ENCODE results near the gene TSR3. TPM values are rescaled to one million over a fixed set of nuclear protein-coding genes. Genes with fewer than 3 reads are reported as not detected.

TSR3 gene
- total and polyA plus RNA-seq, 2 of the 13 experiments (the other 11 are each of a cell fraction or from before 2014, with no cell fraction given): 24.2 to 51.0 TPM

- TF ChIP-seq ZNF646 (CRISPR knock-in tag; IDR thresholded peaks at IDR 0.05) (no peak), ZNF18 (CRISPR knock-in tag; IDR thresholded peaks at IDR 0.05; ENCODE audit: insufficient replicate concordance) (peak; percentile 26)
These were observed 27.8 kb upstream of the TSR3 start (continued) for GRCh38 chr16:1379304-1380076.
